Measurements from ENCODE around the gene EAF1. TPM values are rescaled to one million over a fixed set of nuclear protein-coding genes. Genes with fewer than 3 reads are reported as not detected.

Gene EAF1
- total and polyA plus RNA-seq, 2 experiments from 2014 or later: 9.4 to 45.4 TPM

DNA sequence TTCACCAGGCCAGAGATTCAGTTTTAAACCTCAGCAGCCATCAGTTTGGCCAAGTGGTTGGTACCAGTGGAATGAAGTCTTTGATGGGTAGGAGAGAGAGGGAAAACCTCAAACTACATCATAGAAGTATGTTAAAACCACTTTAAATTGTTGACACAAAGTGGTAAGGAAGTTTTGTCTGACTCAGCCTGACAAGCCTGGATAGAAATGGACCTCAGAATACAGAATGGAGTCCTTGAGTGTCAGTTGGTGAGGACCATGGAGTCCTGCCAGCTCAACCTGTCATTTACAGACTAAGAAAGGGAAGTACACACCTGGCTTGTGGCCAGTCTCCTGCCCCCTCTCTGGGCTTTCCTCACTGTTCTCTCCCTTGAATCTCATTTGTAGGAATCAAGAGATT, 12.1 kb downstream of the EAF1 start (continued):
- TF ChIP-seq, protein P1, sequence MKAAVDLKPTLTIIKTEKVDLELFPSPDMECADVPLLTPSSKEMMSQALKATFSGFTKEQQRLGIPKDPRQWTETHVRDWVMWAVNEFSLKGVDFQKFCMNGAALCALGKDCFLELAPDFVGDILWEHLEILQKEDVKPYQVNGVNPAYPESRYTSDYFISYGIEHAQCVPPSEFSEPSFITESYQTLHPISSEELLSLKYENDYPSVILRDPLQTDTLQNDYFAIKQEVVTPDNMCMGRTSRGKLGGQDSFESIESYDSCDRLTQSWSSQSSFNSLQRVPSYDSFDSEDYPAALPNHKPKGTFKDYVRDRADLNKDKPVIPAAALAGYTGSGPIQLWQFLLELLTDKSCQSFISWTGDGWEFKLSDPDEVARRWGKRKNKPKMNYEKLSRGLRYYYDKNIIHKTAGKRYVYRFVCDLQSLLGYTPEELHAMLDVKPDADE (IDR thresholded peaks at IDR 0.05): no peak
- TF ChIP-seq NANOG (IDR thresholded peaks at IDR 0.05; ENCODE audit: borderline replicate concordance) (no peak), ZNF331 (CRISPR knock-in tag; IDR thresholded peaks at IDR 0.05; ENCODE audit: low read depth) (no peak), CREB1 (CRISPR knock-in tag; IDR thresholded peaks at IDR 0.05; ENCODE audit: low read depth) (no peak), STAT1 (IDR thresholded peaks at IDR 0.05; ENCODE audit: unreplicated experiment) (no peak), POLR2AphosphoS5 (IDR thresholded peaks at IDR 0.05; ENCODE audit: low read depth) (no peak), EZH2phosphoT487 (IDR thresholded peaks at IDR 0.05; ENCODE audit: unreplicated experiment) (no peak), CTCF (conservative IDR thresholded peaks at IDR 0.05; ENCODE audit: low read depth in 2 of 2) (no peak), ZNF114 (CRISPR knock-in tag; IDR thresholded peaks at IDR 0.05) (no peak), JUNB (IDR thresholded peaks at IDR 0.05; ENCODE audit: unreplicated experiment) (no peak), EZH2 (IDR thresholded peaks at IDR 0.05; ENCODE audit: low read depth, unreplicated experiment) (no peak), REST (IDR thresholded peaks at IDR 0.05; ENCODE audit: unreplicated experiment) (no peak)

- Mint-ChIP-seq H3K9me3 (no peaks in the 10 kb centered on the region), H3K27me3 (ENCODE audit: insufficient read depth, low read depth, poor library complexity) (no peaks in the 10 kb centered on the region), H3K4me3 (no peak overlapping the region), H3K36me3 (ENCODE audit: low read depth) (peaks cover 59% of the 10 kb centered on the region), H3K27ac (no peak overlapping the region), H3K4me1 (no peaks in the 10 kb centered on the region)
- Histone ChIP-seq H3K4me3 (no peak overlapping the region), H2AFZ (no peak overlapping the region), H3K4me1 (ENCODE audit: insufficient read depth) (no peaks in the 10 kb centered on the region), H3F3A (replicated peaks; ENCODE audit: low read depth) (no peaks in the 10 kb centered on the region), H3K27ac (ENCODE audit: low read depth) (no peak overlapping the region), H3K79me2 (replicated peaks; ENCODE audit: insufficient read depth) (no peaks in the 10 kb centered on the region), H3K4me2 (no peak overlapping the region), H3K27me3 (ENCODE audit: insufficient read depth) (no peaks in the 10 kb centered on the region), H3K36me3 (ENCODE audit: insufficient read depth) (peaks cover 42% of the 10 kb centered on the region), H3K9me2 (ENCODE audit: insufficient read depth) (no peaks in the 10 kb centered on the region), H4K20me1 (replicated peaks; ENCODE audit: insufficient read depth) (peaks cover 6% of the 10 kb centered on the region; the same call in 1 of the 2 replicates)
- no peak for ATAC-seq
- DNase-seq (ENCODE audit: low spot score): no peak
- no peak for TF ChIP-seq REST (IDR thresholded peaks at IDR 0.05; ENCODE audit: unreplicated experiment)
- no peak for TF ChIP-seq EZH2phosphoT487 (IDR thresholded peaks at IDR 0.05; ENCODE audit: unreplicated experiment)
- TF ChIP-seq, protein P1 (IDR thresholded peaks at IDR 0.05): no peak
Observed at GRCh38 chr3:15440891-15441290, 13.5 kb downstream of the EAF1 start.
